GM12878 (cell line): ENCODE measurements around the gene NRG3. TPM values are rescaled to one million over a fixed set of nuclear protein-coding genes. Genes with fewer than 3 reads are reported as not detected.

Source experiments
- ATAC-seq: fragments of 200-7000 bp; cut with Tn5 transposase; 3 replicates; pipeline ENCODE4 v1.9.1; 2020; ENCODE audit warnings: mild to moderate bottlenecking, moderate library complexity
- BruUV-seq: library from RNA; stranded (reverse); fragments of 400-500 nt; replicated peaks from 2 replicates; lab custom pipeline; 2021; lab: Mats Ljungman, UMichigan
- CTCF ChIA-PET: fragments of 300-600 bp; sonication (Branson Sonifier 250); formaldehyde crosslinking; extraction: SDS; loops from one replicate; lab custom pipeline; 2021; ENCODE audit warnings: inconsistent platforms; lab: Yijun Ruan, JAX
- POLR2A ChIA-PET: fragments of 350-600 bp; formaldehyde crosslinking; extraction: SDS; loops from one replicate; lab custom pipeline; 2021; ENCODE audit warnings: inconsistent platforms; lab: Charles Lee
- RAD21 ChIA-PET: fragments of 300-600 bp; sonication (Branson Sonifier 250); formaldehyde crosslinking; loops from one replicate; lab custom pipeline; 2023; ENCODE audit warnings: antibody characterized with exemption; ENCODE audit not compliant: unreplicated experiment; lab: Charles Lee
- SMC1A ChIA-PET: fragments of 300-600 bp; sonication (Branson Sonifier 250); formaldehyde crosslinking; loops from one replicate; lab custom pipeline; 2023; ENCODE audit not compliant: unreplicated experiment, uncharacterized antibody; lab: Charles Lee
- DNase-seq: peaks from one replicate; pipeline ENCODE4 v3.0.0-alpha.2; 2011; ENCODE audit warnings: low read depth, low spot score
- FAIRE-seq: peaks from 3 replicates; lab custom pipeline; 2011; peaks lifted over from hg19 to GRCh38; lab: Jason Lieb, UNC
- H2AFZ ChIP-seq: 2 replicates; pipeline ENCODE4 v1.6.0; 2011; ENCODE audit warnings: low read depth, low read length, control low read depth; ENCODE audit not compliant: control insufficient read depth
- H3K27ac ChIP-seq: 2 replicates; pipeline ENCODE4 v1.5.1; 2011; ENCODE audit warnings: control low read depth; ENCODE audit not compliant: control insufficient read depth, insufficient read depth
- H3K27me3 ChIP-seq, 2 experiments: replicated peaks in 1 of 2; 2 replicates each; pipeline versions ENCODE4 v1.6.0 to v1.6.1; 2011; ENCODE audit warnings: low read length in 1 of 2; ENCODE audit not compliant: control insufficient read depth in 2 of 2, insufficient read depth in 2 of 2
- H3K36me3 ChIP-seq, 2 experiments: 2 replicates each; pipeline ENCODE4 v1.5.1; 2011; ENCODE audit warnings: low read length in 1 of 2; ENCODE audit not compliant: control insufficient read depth in 2 of 2, insufficient read depth in 2 of 2
- H3K4me1 ChIP-seq: 2 replicates; pipeline ENCODE4 v1.6.1; 2011; ENCODE audit warnings: mild to moderate bottlenecking, low read length, moderate library complexity, mixed read lengths; ENCODE audit not compliant: control insufficient read depth, insufficient read depth
- H3K4me2 ChIP-seq: 2 replicates; pipeline ENCODE4 v1.6.0; 2011; ENCODE audit warnings: control low read depth; ENCODE audit not compliant: control insufficient read depth, insufficient read depth
- H3K4me3 ChIP-seq: fragments of 200-600 bp; sonication (generic); 2 replicates; pipeline ENCODE4 v1.5.1; 2016
- H3K79me2 ChIP-seq: 2 replicates; pipeline ENCODE4 v1.6.0; 2011; ENCODE audit warnings: low read length; ENCODE audit not compliant: control insufficient read depth, insufficient read depth
- H3K9ac ChIP-seq: 2 replicates; pipeline ENCODE4 v1.8.0; 2011; ENCODE audit warnings: low read length, control low read depth, mixed read lengths; ENCODE audit not compliant: control insufficient read depth, insufficient read depth
- H3K9me3 ChIP-seq: replicated peaks from 3 replicates; pipeline ENCODE4 v1.5.1; 2011; ENCODE audit warnings: mild to moderate bottlenecking, low read length; ENCODE audit not compliant: control insufficient read depth, insufficient read depth
- H4K20me1 ChIP-seq: 2 replicates; pipeline ENCODE4 v1.6.0; 2011; ENCODE audit not compliant: control insufficient read depth, insufficient read depth
- CBX5 ChIP-seq: sonication (generic); IDR thresholded peaks from 2 replicates; pipeline ENCODE4 v1.6.1; 2016; ENCODE audit warnings: low read depth, moderate library complexity, mild to moderate bottlenecking, inconsistent platforms
- DPF2 ChIP-seq: fragments of 450-650 bp; IDR thresholded peaks from 2 replicates; pipeline ENCODE4 v1.6.1; 2017; ENCODE audit warnings: mild to moderate bottlenecking
- EP300 ChIP-seq, 2 experiments: fragments of 150-350 bp in 1 of 2; IDR thresholded peaks; 2 replicates each; pipeline ENCODE4 v1.6.1; 2011 to 2012; ENCODE audit warnings: low read depth in 2 of 2, low read length in 2 of 2, borderline replicate concordance in 1 of 2, improper control_type of control experiment in 1 of 2, inconsistent platforms in 1 of 2; ENCODE audit not compliant: control insufficient read depth in 1 of 2
- MXI1 ChIP-seq: fragments of 150-350 bp; IDR thresholded peaks from 2 replicates; pipeline ENCODE4 v1.6.1; 2011; ENCODE audit warnings: low read depth, mild to moderate bottlenecking, inconsistent platforms, low read length, improper control_type of control experiment
- RB1 ChIP-seq: fragments of 450-650 bp; formaldehyde crosslinking; IDR thresholded peaks from 2 replicates; pipeline ENCODE4 v1.6.1; 2017; ENCODE audit warnings: mild to moderate bottlenecking, borderline replicate concordance
- SMARCA5 ChIP-seq: fragments of 450-650 bp; IDR thresholded peaks from 2 replicates; pipeline ENCODE4 v1.6.1; 2017; ENCODE audit warnings: mild to moderate bottlenecking
- SREBF2 ChIP-seq: IDR thresholded peaks from 2 replicates; pipeline ENCODE4 v1.6.1; 2012; ENCODE audit warnings: mild to moderate bottlenecking, low read length
- SUZ12 ChIP-seq: fragments of 200-600 bp; sonication (generic); IDR thresholded peaks from one replicate; pipeline ENCODE4 v1.6.1; 2018; ENCODE audit warnings: antibody characterized with exemption, mild to moderate bottlenecking; ENCODE audit not compliant: unreplicated experiment
- TCF12 ChIP-seq: IDR thresholded peaks from 2 replicates; pipeline ENCODE4 v1.6.1; 2011; ENCODE audit warnings: low read depth, mild to moderate bottlenecking, low read length
- YBX1 ChIP-seq: fragments of 450-650 bp; IDR thresholded peaks from 2 replicates; pipeline ENCODE4 v1.6.1; 2016; ENCODE audit warnings: antibody characterized with exemption
- ZNF207 ChIP-seq: fragments of 450-650 bp; IDR thresholded peaks from 2 replicates; pipeline ENCODE4 v1.6.1; 2014; ENCODE audit warnings: antibody characterized with exemption, mild to moderate bottlenecking, borderline replicate concordance
- ZNF384 ChIP-seq: IDR thresholded peaks from 2 replicates; pipeline ENCODE4 v1.6.1; 2012; ENCODE audit warnings: low read depth, mild to moderate bottlenecking, low read length, improper control_type of control experiment, borderline replicate concordance
- in situ Hi-C: fragments of 300-500 bp; cut with MboI; formaldehyde crosslinking; loops from 9 replicates; pipeline ENCODE4 v1.14.3; 2018; ENCODE audit warnings: mixed read lengths
- intact Hi-C: fragments of 100-400 bp; cut with micrococcal nuclease; formaldehyde crosslinking; loops from one replicate; pipeline ENCODE4 v1.14.2; 2022; ENCODE audit not compliant: unreplicated experiment
- polyA plus RNA-seq, 11 experiments: library from polyadenylated mRNA; depleted of rRNA in 4 of 11; unstranded in 6 of 11; stranded (reverse) in 5 of 11; fragments of >200 nt; fragmentation: Nextera tagmentation in 4 of 11; fragmentation: Illumina TruSeq in 1 of 11; extraction: Ambion mirVana in 4 of 11; extraction: Trizol in 1 of 11; gene quantifications; 1 replicate in 1 of 11; 2 replicates in 10 of 11; pipeline versions ENCODE4 v1.2.1 to v1.2.3, GENCODE V29; 2011 to 2016; ENCODE audit warnings: inconsistent platforms in 2 of 11, missing spikeins in 2 of 11, low read depth in 1 of 11
- total RNA-seq, 4 experiments: library from RNA; depleted of rRNA in 3 of 4; stranded (reverse); fragments of >200 nt in 3 of 4; fragmentation: Illumina TruSeq in 1 of 4; extraction: Trizol in 1 of 4; gene quantifications; 2 replicates each; pipeline versions ENCODE4 v1.2.1 to v1.2.3, GENCODE V29; 2013 to 2021
- TF ChIP-seq, protein P1 (sequence below): IDR thresholded peaks from 2 replicates; pipeline ENCODE4 v1.6.1; 2012; ENCODE audit warnings: mild to moderate bottlenecking, low read depth, low read length
- TF ChIP-seq, protein P2 (sequence below): IDR thresholded peaks from 2 replicates; pipeline ENCODE4 v1.6.1; 2011; ENCODE audit warnings: low read depth, mild to moderate bottlenecking, low read length, moderate library complexity, borderline replicate concordance; ENCODE audit errors: extremely low read depth
- TF ChIP-seq, protein P3 (sequence below): fragments of 450-650 bp; IDR thresholded peaks from 2 replicates; pipeline ENCODE4 v1.6.1; 2016; ENCODE audit warnings: mild to moderate bottlenecking

Gene NRG3
- total and polyA plus RNA-seq, 10 of the 15 experiments (the other 5 are each of a cell fraction or from before 2014, with no cell fraction given) = 0.03 to 0.41 (median 0.17) TPM; not detected in 3

DNA sequence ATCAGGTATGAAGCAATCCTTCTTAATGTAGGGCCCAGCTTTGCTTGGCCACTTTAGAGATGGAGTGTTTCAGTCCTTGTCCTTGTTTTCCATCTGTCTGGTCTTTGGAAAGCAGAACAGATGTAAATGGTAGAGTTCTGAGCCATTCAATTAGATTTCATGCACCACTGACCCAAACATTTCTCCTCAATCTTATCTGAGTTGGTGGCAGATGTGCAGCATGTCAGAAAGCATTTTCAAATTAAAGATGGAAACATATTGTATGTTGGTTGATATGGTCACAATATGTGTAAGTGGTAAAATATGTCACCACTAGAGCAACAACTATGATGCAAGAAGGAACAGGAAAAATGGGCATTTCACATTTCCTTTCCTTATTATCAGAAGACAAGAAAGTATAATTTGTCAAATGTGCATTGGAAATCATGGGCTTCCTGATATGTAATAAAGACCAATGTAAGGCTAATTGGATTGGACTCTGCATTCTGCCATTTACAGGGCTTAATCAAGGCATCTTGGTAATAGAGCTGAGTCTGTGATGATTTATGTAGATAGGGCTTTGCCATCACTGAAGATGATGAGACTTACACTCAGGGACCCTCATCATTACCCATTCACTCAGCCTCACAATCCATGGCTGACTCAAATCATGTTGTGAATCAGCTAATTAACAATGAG lies 750.7 kb downstream of the NRG3 start:
- CTCF ChIA-PET = no interaction called here
- Histone ChIP-seq H3K4me3 (no peak overlapping the region), H3K4me2 (no peak overlapping the region), H3K27ac (no peak overlapping the region), H3K9ac (no peak overlapping the region), H4K20me1 (no peaks in the 10 kb centered on the region), H3K79me2 (no peaks in the 10 kb centered on the region), H2AFZ (no peak overlapping the region), H3K4me1 (no peaks in the 10 kb centered on the region), H3K9me3 (no peaks in the 10 kb centered on the region), H3K36me3 (no peaks in the 10 kb centered on the region), H3K27me3 (no peaks in the 10 kb centered on the region)
- TF ChIP-seq ZNF384 (no peak), YBX1 (no peak), MXI1 (no peak), EP300 (IDR thresholded peaks at IDR 0.05; ENCODE audit: borderline replicate concordance in 1 of 2, control insufficient read depth in 1 of 2, low read depth in 2 of 2, low read length in 2 of 2) (no peak), CBX5 (no peak), DPF2 (no peak), RB1 (no peak), SREBF2 (no peak), SUZ12 (no peak), TCF12 (no peak), ZNF207 (no peak), SMARCA5 (no peak)
- TF ChIP-seq, protein P1, sequence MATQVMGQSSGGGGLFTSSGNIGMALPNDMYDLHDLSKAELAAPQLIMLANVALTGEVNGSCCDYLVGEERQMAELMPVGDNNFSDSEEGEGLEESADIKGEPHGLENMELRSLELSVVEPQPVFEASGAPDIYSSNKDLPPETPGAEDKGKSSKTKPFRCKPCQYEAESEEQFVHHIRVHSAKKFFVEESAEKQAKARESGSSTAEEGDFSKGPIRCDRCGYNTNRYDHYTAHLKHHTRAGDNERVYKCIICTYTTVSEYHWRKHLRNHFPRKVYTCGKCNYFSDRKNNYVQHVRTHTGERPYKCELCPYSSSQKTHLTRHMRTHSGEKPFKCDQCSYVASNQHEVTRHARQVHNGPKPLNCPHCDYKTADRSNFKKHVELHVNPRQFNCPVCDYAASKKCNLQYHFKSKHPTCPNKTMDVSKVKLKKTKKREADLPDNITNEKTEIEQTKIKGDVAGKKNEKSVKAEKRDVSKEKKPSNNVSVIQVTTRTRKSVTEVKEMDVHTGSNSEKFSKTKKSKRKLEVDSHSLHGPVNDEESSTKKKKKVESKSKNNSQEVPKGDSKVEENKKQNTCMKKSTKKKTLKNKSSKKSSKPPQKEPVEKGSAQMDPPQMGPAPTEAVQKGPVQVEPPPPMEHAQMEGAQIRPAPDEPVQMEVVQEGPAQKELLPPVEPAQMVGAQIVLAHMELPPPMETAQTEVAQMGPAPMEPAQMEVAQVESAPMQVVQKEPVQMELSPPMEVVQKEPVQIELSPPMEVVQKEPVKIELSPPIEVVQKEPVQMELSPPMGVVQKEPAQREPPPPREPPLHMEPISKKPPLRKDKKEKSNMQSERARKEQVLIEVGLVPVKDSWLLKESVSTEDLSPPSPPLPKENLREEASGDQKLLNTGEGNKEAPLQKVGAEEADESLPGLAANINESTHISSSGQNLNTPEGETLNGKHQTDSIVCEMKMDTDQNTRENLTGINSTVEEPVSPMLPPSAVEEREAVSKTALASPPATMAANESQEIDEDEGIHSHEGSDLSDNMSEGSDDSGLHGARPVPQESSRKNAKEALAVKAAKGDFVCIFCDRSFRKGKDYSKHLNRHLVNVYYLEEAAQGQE = no peak
- TF ChIP-seq, protein P2, sequence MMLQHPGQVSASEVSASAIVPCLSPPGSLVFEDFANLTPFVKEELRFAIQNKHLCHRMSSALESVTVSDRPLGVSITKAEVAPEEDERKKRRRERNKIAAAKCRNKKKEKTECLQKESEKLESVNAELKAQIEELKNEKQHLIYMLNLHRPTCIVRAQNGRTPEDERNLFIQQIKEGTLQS = no peak
- TF ChIP-seq, protein P3, sequence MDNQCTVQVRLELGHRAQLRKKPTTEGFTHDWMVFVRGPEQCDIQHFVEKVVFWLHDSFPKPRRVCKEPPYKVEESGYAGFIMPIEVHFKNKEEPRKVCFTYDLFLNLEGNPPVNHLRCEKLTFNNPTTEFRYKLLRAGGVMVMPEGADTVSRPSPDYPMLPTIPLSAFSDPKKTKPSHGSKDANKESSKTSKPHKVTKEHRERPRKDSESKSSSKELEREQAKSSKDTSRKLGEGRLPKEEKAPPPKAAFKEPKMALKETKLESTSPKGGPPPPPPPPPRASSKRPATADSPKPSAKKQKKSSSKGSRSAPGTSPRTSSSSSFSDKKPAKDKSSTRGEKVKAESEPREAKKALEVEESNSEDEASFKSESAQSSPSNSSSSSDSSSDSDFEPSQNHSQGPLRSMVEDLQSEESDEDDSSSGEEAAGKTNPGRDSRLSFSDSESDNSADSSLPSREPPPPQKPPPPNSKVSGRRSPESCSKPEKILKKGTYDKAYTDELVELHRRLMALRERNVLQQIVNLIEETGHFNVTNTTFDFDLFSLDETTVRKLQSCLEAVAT = no peak
- BruUV-seq = no TSS peak
- POLR2A ChIA-PET = no interaction called here
- in situ Hi-C loops = no loop called here
- intact Hi-C loops = no loop called here
- SMC1A ChIA-PET = no interaction called here
- FAIRE-seq = no peak
- RAD21 ChIA-PET = no interaction called here
- no peak for DNase-seq
- no peak for ATAC-seq
